Measurements from ENCODE around the gene FHL3. TPM values are rescaled to one million over a fixed set of nuclear protein-coding genes. Genes with fewer than 3 reads are reported as not detected.

The FHL3 gene
- total and polyA plus RNA-seq, 2 donors (not counting 3 experiments of a cell fraction or from before 2014, with no cell fraction given), result 26.1 to 58.7 TPM

DNA sequence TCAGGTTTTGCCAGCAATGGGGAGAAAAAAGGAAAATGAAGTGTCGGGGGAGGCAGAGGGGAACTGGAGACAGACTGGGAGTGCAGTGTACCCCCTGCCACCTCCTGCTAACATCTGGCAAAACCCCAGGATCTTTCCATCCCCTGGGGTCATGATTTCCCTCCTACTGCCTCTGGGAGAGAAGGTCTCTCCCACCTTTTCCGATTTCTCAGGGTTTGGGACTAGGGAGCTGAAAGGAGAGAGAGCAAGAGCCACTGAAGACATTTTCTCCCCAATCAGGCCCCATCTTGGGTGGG is 5.1 kb downstream of the FHL3 start:
- Histone ChIP-seq H3K4me2 (ENCODE audit: insufficient read depth, low read length) (peak overlapping the region; percentile 66), H4K20me1 (replicated peaks; ENCODE audit: control insufficient read depth, extremely low read depth, insufficient read depth, low read length) (no peaks in the 10 kb centered on the region), H3K79me2 (ENCODE audit: control insufficient read depth, insufficient read depth, low read length) (peaks cover 44% of the 10 kb centered on the region), H3K4me3 (replicated peaks in 1 of 3; ENCODE audit: insufficient read depth in 1 of 3, low read depth in 1 of 3, low read length in 3 of 3) (peak overlapping the region in 1 of 3 experiments; percentile 20), H3K4me1 (ENCODE audit: control insufficient read depth, extremely low read depth, insufficient read depth, low read length) (peaks cover 65% of the 10 kb centered on the region), H3K27ac (ENCODE audit: insufficient read depth, low read depth, low read length) (peak overlapping the region; percentile 99), H3K27me3 (ENCODE audit: control insufficient read depth in 2 of 2, insufficient read depth in 2 of 2, low read length in 2 of 2) (no peaks in the 10 kb centered on the region), H3K36me3 (ENCODE audit: control insufficient read depth in 2 of 2, extremely low read depth in 1 of 2, insufficient read depth in 2 of 2, low read length in 2 of 2) (peaks cover 9 to 14% of the 10 kb centered on the region in 2 experiments), H3K9ac (replicated peaks; ENCODE audit: extremely low read depth, insufficient read depth, low read length) (peak overlapping the region; percentile 95), H3K9me3 (replicated peaks; ENCODE audit: control insufficient read depth, insufficient read depth, low read length) (no peaks in the 10 kb centered on the region), H2AFZ (ENCODE audit: low read depth, low read length) (no peak overlapping the region), H3K9me1 (replicated peaks; ENCODE audit: control insufficient read depth, extremely low read depth, insufficient read depth, low read length) (no peaks in the 10 kb centered on the region)
- FAIRE-seq, result no peak
- no TSS peak for BruUV-seq (replicated peaks)
- no peak for DNase-seq (ENCODE audit: low read depth, low spot score)
- TF ChIP-seq EZH2 (IDR thresholded peaks at IDR 0.05; ENCODE audit: borderline replicate concordance, low read depth, low read length, severe bottlenecking) (no peak), FOS (IDR thresholded peaks at IDR 0.05; ENCODE audit: borderline replicate concordance, insufficient read depth, low read length) (no peak), GATA2 (IDR thresholded peaks at IDR 0.05; ENCODE audit: insufficient read depth, insufficient read length, low read depth, low read length) (no peak), POLR2A (IDR thresholded peaks at IDR 0.05; ENCODE audit: low read depth, low read length) (no peak), POLR2AphosphoS5 (IDR thresholded peaks at IDR 0.05; ENCODE audit: insufficient read depth, low read depth, low read length) (no peak), MYC (IDR thresholded peaks at IDR 0.05; ENCODE audit: low read depth, low read length) (no peak), JUN (IDR thresholded peaks at IDR 0.05; ENCODE audit: borderline replicate concordance, insufficient read depth, insufficient read length, low read depth) (no peak)
- TF ChIP-seq, protein P1, sequence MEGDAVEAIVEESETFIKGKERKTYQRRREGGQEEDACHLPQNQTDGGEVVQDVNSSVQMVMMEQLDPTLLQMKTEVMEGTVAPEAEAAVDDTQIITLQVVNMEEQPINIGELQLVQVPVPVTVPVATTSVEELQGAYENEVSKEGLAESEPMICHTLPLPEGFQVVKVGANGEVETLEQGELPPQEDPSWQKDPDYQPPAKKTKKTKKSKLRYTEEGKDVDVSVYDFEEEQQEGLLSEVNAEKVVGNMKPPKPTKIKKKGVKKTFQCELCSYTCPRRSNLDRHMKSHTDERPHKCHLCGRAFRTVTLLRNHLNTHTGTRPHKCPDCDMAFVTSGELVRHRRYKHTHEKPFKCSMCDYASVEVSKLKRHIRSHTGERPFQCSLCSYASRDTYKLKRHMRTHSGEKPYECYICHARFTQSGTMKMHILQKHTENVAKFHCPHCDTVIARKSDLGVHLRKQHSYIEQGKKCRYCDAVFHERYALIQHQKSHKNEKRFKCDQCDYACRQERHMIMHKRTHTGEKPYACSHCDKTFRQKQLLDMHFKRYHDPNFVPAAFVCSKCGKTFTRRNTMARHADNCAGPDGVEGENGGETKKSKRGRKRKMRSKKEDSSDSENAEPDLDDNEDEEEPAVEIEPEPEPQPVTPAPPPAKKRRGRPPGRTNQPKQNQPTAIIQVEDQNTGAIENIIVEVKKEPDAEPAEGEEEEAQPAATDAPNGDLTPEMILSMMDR (IDR thresholded peaks at IDR 0.05; ENCODE audit: extremely low read depth in 1 of 2, insufficient read depth in 1 of 2, low read depth in 1 of 2, low read length in 2 of 2), result no peak
- TF ChIP-seq, protein P2, sequence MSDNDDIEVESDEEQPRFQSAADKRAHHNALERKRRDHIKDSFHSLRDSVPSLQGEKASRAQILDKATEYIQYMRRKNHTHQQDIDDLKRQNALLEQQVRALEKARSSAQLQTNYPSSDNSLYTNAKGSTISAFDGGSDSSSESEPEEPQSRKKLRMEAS (IDR thresholded peaks at IDR 0.05; ENCODE audit: insufficient read depth, insufficient read length), result no peak
- dilution Hi-C loops (cut with MboI; ENCODE audit: extremely low pct_ligation_motif_present, low sequenced_read_pairs) (no loop called here), intact Hi-C loops (cut with micrococcal nuclease) (loop anchor here (1.0 to 5.0 kb wide), 5 partner anchors 12 to 193 kb away; partner anchors contain the start of genes C1orf122, UTP11 and YRDC)
- POLR2A ChIA-PET, result interaction anchor here (0.5 to 2.8 kb wide), 5 partner anchors 9 to 16 kb away, joined by 3 to 14 read pairs (median 4); partner anchors contain the start of gene UTP11
- CTCF ChIA-PET, result interaction anchor here (0.7 to 1.8 kb wide), 8 partner anchors 9 to 140 kb away, joined by 3 to 11 read pairs (median 4); partner anchors contain the start of gene POU3F1
